CD4-positive, alpha-beta T cell treated with Interleukin-1 beta for 1 hour (primary cell): Measurements from ENCODE around the gene ZNF57.
"Not testable (repeated sequence)": the region's sequence is repeated elsewhere in the genome, so short reads cannot be mapped to it uniquely, and the experiment has no call there.

Experiments
- DNase-seq, 2 donors: peaks; one replicate each; pipeline ENCODE4 v3.0.0-alpha.2; 2020 to 2022

The ZNF57 gene

DNA sequence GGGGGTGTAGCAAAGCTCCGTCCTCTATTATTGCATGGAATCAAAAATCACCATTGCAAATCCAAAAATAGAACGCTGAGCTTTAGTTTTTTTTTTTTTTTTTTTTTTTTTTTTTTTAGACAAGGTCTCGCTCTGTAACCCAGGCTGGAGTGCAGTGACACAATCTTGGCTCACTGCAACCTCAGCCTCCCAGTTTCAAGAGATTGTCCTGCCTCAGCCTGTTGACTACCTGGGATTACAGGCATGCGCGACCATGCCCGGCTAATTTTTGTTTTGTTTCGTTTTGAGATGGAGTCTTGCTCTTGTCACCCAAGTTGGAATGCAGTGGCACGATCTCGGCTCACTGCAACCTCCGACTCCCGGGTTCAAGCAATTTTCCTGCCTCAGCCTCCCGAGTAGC is 59.4 kb downstream of the ZNF57 start:
- no peak for DNase-seq

DNA sequence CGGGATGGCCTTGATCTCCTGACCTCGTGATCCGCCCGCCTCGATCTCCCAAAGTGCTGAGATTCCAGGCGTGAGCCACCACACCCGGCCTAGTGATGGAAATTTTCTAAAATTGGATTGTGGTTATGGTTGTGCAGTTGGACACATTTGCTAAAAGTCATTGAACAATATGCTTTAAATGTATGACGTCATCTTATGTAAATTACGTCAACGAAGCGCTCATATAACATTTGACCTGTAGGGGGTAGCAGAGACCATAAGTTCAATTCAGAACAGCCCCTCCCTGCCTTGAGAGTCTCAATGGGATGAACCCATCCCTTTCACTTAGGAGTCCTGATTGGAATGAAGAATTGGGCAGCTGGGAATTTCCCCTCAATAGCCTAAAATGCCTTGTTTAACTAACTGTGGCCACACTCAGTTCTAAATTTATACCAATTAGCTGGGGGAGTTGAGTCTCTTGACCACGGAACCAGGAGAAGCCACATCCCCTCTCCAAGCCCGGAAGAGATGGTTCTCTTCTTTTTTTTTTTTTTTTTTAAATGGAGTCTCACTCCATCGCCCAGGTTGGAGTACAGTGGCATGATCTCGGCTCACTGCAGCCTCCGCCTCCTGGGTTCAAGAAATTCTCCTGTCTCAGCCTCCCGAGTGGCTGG is 61.4 kb downstream of the ZNF57 start:
- peak; percentile 50 to 84 for DNase-seq

DNA sequence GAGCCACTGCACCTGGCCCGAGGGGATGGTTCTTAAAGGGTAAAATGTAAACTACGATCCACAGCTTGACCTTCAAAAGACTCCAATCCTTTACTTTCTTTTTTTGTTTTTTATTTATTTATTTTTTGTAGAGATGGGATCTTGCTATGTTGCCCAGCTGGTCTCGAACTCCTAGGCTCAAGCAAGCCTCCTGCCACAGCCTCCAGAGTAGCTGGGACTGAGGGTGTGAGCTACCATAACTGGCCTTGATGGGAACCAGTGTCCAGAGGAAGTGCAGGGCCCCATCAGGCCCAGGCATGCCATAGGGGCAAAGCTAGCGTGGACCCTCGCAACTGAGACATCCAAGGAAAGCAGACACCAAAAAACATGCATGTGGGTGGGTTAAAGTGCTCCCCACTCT is 62.4 kb downstream of the ZNF57 start:
- no peak for DNase-seq

DNA sequence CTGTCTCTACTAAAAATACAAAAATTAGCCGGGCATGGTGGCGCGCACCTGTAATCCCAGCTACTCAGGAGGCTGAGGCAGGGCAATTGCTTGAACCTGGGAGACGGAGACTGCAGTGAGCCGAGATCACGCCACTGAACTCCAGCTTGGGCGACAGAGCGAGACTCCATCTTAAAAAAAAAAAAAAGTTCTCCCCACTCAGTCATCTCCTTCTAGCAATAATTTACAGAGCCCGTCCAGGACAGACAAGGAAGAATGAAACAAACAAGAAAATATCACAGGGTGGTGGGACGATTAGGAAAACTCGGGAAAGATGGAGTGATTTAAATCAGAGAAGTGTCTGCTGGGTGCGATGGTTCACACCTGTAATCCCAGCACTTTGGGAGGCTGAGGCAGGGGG is 62.9 kb downstream of the ZNF57 start:
- DNase-seq: not testable (repeated sequence)

DNA sequence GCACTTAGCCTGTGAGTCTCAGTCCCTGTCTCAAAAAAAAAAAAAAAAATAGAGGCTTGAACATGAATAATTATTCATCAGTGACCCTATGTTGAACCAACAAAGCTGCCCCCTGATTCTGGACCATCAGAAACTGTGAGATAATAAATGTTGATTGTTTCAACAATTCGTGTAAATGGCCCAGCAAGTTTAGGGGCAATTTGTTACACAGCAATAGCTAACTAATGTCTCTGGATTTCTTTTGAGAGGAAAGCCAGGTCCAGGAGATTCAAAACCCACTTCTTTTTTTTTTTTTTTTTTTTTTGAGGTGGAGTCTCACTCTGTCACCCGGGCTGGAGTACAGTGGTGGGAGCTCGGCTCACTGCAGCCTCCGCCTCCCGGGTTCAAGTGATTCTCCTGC is 64.1 kb downstream of the ZNF57 start:
- DNase-seq: no peak

DNA sequence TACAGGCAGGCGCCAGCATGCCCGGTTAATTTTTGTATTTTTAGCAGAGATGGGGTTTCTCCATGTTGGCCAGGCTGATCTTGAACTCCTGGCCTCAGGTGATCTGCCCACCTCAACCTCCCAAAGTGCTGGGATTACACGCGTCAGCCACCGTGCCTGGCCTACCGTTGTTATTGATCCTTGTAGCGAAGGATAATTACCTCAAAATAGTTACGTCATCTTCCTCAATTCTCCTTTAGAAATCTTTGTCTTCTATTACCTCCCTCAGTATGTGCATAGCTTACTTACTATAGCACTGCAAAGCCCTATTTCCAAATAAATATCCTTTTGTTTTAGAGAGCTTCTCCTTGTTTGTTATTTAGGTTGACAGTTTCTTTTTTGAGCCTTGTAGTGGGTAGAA is 67.2 kb downstream of the ZNF57 start:
- DNase-seq: no peak
